Measurements from ENCODE around the gene ACTR8. TPM values are rescaled to one million over a fixed set of nuclear protein-coding genes. Genes with fewer than 3 reads are reported as not detected.

Gene ACTR8
- total and polyA plus RNA-seq, 2 of the 13 experiments (the other 11 are each of a cell fraction or from before 2014, with no cell fraction given), result 15.5 to 29.0 TPM

DNA sequence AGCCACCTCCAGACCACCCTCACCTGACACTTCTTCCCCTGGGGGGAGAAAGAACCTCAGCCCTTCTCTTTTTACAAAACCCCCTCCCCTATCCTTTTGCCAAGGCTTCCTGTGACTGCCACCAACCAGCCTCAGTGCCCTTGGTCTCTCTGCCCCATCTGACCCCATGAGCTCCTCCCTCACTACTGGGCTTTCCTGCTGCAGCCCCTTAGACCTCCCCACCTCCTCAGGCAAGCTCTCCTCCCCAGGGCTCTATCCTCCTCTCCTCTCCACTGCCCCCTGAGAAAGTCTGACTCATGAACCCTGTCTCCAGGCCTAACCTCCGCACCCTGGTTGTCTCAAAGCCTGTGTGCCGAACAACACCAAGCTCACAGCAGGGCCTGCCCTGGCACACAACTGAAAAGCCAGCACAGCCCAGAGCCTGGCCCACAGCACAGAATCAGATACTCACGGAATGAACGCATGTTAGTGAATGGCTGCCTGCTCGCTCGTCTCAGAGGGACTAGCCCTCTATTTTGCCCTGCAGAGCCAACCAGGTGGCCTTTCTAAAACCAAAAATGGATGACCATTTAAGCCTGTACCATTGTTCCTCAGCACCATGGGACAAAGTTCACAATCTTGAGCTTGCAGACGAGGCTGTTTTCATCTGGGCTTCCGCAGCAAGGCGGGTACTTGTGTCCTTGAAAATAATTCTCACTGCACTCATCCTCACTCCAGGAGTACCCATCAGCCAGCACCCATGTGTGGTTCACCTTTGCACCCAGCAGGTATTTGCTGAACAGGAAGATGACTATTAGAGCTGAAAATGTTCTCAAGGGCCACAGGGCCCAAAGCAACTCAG, 37.5 kb downstream of the ACTR8 start (continued):
- no peak; the same call in none of the 2 replicates for TF ChIP-seq ESRRA (CRISPR knock-in tag; IDR thresholded peaks at IDR 0.05; ENCODE audit: low read depth)
- TF ChIP-seq TAF15 (IDR thresholded peaks at IDR 0.05; ENCODE audit: low read depth, low read length, poor library complexity, severe bottlenecking), result no peak
- peak; percentile 68 for TF ChIP-seq DR1 (CRISPR knock-in tag; IDR thresholded peaks at IDR 0.05)
- TF ChIP-seq, protein P1, sequence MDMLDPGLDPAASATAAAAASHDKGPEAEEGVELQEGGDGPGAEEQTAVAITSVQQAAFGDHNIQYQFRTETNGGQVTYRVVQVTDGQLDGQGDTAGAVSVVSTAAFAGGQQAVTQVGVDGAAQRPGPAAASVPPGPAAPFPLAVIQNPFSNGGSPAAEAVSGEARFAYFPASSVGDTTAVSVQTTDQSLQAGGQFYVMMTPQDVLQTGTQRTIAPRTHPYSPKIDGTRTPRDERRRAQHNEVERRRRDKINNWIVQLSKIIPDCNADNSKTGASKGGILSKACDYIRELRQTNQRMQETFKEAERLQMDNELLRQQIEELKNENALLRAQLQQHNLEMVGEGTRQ (IDR thresholded peaks at IDR 0.05; ENCODE audit: low read depth, low read length), result no peak
- TF ChIP-seq, protein P1 (CRISPR knock-in tag; IDR thresholded peaks at IDR 0.05; ENCODE audit: borderline replicate concordance), result no peak
- no peak for TF ChIP-seq THAP9 (CRISPR knock-in tag; IDR thresholded peaks at IDR 0.05; ENCODE audit: borderline replicate concordance)
- no peak for TF ChIP-seq NFE2 (CRISPR knock-in tag; IDR thresholded peaks at IDR 0.05)
- TF ChIP-seq ZSCAN12 (CRISPR knock-in tag; IDR thresholded peaks at IDR 0.05), result no peak
- TF ChIP-seq GTF3A (CRISPR knock-in tag; conservative IDR thresholded peaks at IDR 0.05), result no peak
- TF ChIP-seq ZNF446 (CRISPR knock-in tag; IDR thresholded peaks at IDR 0.05), result no peak
- TF ChIP-seq NR2C2 (CRISPR knock-in tag; IDR thresholded peaks at IDR 0.05; ENCODE audit: borderline replicate concordance), result peak; percentile 58; the same call in 1 of the 2 replicates
- no peak for TF ChIP-seq HOXA9 (CRISPR knock-in tag; IDR thresholded peaks at IDR 0.05; ENCODE audit: borderline replicate concordance)
- no peak for TF ChIP-seq TCF7L2 (IDR thresholded peaks at IDR 0.05; ENCODE audit: low read depth, low read length)
- TF ChIP-seq, protein P2, sequence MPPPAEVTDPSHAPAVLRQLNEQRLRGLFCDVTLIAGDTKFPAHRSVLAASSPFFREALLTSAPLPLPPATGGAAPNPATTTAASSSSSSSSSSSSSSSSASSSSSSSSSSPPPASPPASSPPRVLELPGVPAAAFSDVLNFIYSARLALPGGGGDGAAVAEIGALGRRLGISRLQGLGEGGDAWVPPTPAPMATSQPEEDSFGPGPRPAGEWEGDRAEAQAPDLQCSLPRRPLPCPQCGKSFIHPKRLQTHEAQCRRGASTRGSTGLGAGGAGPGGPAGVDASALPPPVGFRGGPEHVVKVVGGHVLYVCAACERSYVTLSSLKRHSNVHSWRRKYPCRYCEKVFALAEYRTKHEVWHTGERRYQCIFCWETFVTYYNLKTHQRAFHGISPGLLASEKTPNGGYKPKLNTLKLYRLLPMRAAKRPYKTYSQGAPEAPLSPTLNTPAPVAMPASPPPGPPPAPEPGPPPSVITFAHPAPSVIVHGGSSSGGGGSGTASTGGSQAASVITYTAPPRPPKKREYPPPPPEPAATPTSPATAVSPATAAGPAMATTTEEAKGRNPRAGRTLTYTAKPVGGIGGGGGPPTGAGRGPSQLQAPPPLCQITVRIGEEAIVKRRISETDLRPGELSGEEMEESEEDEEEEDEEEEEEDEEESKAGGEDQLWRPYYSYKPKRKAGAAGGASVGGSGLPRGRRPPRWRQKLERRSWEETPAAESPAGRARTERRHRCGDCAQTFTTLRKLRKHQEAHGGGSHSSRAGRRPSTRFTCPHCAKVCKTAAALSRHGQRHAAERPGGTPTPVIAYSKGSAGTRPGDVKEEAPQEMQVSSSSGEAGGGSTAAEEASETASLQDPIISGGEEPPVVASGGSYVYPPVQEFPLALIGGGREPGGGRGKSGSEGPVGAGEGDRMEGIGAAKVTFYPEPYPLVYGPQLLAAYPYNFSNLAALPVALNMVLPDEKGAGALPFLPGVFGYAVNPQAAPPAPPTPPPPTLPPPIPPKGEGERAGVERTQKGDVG (CRISPR knock-in tag; IDR thresholded peaks at IDR 0.05; ENCODE audit: borderline replicate concordance), result no peak
- peak; percentile 56; the same call in 1 of the 2 replicates for TF ChIP-seq ZBTB43 (CRISPR knock-in tag; conservative IDR thresholded peaks at IDR 0.05)
- no peak; the same call in 1 of the 2 replicates for TF ChIP-seq FOXC1 (CRISPR knock-in tag; IDR thresholded peaks at IDR 0.05; ENCODE audit: borderline replicate concordance)
- TF ChIP-seq TMF1 (CRISPR knock-in tag; IDR thresholded peaks at IDR 0.05; ENCODE audit: low read depth), result no peak
- peak; percentile 63 for TF ChIP-seq PHF5A (CRISPR knock-in tag; IDR thresholded peaks at IDR 0.05; ENCODE audit: low read depth, unreplicated experiment)
- peak; percentile 90 for TF ChIP-seq MED1 (CRISPR knock-in tag; IDR thresholded peaks at IDR 0.05)

Measured in HepG2 (cell line).